ENCODE data around the gene PRKAB2. TPM values are rescaled to one million over a fixed set of nuclear protein-coding genes. Genes with fewer than 3 reads are reported as not detected.

PRKAB2 gene
- total and polyA plus RNA-seq, 2 of the 4 experiments (the other 2 are of a cell fraction), result 8.4 to 11.0 TPM

GRCh38 chr1:147169840-147170674 is 2.2 kb downstream of the PRKAB2 start:
- no peak for ATAC-seq (ENCODE audit: low read depth)
- POLR2A ChIA-PET (ENCODE audit: unreplicated experiment), result interaction anchor here (0.5 kb wide), 1 partner anchor 334 kb away, joined by 3 read pairs; no protein-coding TSS in a partner anchor
- peak overlapping the region; percentile 31; the same call in 1 of the 2 replicates for H3K4ac ChIP-seq (ENCODE audit: low read depth, low read length)
- H2AK9ac ChIP-seq (replicated peaks; ENCODE audit: low read depth, low read length, poor library complexity), result no peak overlapping the region
- TF ChIP-seq BHLHE40 (IDR thresholded peaks at IDR 0.05; ENCODE audit: low read depth, low read length), result no peak
- TF ChIP-seq FOS (IDR thresholded peaks at IDR 0.05; ENCODE audit: low read depth, low read length), result no peak
- TF ChIP-seq MAZ (IDR thresholded peaks at IDR 0.05; ENCODE audit: borderline replicate concordance, low read depth, low read length), result no peak
- TF ChIP-seq POLR2A (IDR thresholded peaks at IDR 0.05; ENCODE audit: low read depth, low read length), result no peak
- TF ChIP-seq RAD21 (IDR thresholded peaks at IDR 0.05; ENCODE audit: low read length), result no peak
- TF ChIP-seq CTCF (conservative IDR thresholded peaks at IDR 0.05; ENCODE audit: low read depth, low read length), result no peak
- no peak for TF ChIP-seq RFX5 (IDR thresholded peaks at IDR 0.05; ENCODE audit: low read depth, low read length)
- TF ChIP-seq, protein P1, sequence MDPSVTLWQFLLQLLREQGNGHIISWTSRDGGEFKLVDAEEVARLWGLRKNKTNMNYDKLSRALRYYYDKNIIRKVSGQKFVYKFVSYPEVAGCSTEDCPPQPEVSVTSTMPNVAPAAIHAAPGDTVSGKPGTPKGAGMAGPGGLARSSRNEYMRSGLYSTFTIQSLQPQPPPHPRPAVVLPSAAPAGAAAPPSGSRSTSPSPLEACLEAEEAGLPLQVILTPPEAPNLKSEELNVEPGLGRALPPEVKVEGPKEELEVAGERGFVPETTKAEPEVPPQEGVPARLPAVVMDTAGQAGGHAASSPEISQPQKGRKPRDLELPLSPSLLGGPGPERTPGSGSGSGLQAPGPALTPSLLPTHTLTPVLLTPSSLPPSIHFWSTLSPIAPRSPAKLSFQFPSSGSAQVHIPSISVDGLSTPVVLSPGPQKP (IDR thresholded peaks at IDR 0.05; ENCODE audit: borderline replicate concordance, low read depth, low read length), result no peak
- TF ChIP-seq SMC3 (IDR thresholded peaks at IDR 0.05; ENCODE audit: low read depth, low read length), result no peak
- no peak for TF ChIP-seq CEBPB (IDR thresholded peaks at IDR 0.05; ENCODE audit: low read depth, low read length)
- no peak for TF ChIP-seq MXI1 (IDR thresholded peaks at IDR 0.05; ENCODE audit: borderline replicate concordance, low read depth, low read length)
- intact Hi-C loops (cut with micrococcal nuclease), result loop anchor here (5.0 kb wide), 2 partner anchors 57 to 222 kb away; partner anchors contain the start of gene FMO5
- H3K9me3 ChIP-seq (ENCODE audit: control insufficient read depth, insufficient read depth, low read length), result no peaks in the 10 kb centered on the region
- H3K4me3 ChIP-seq (ENCODE audit: insufficient read depth, low read depth, low read length), result peak overlapping the region; percentile 76; the same call in 1 of the 2 replicates
- peak overlapping the region in 1 of 2 experiments; percentile 4; a peak in 1 of 4 replicates for H4K8ac ChIP-seq (ENCODE audit: low read depth in 2 of 2, low read length in 2 of 2)
- H3K27ac ChIP-seq (ENCODE audit: insufficient read depth, low read length), result peak overlapping the region; percentile 29; the same call in 1 of the 2 replicates
- peak overlapping the region; percentile 37 for H2BK120ac ChIP-seq (ENCODE audit: low read depth, low read length)
- H2AFZ ChIP-seq (replicated peaks; ENCODE audit: low read length, poor library complexity), result no peak overlapping the region
- no CpG with 5 or more reads among the region's 6 CpGs for WGBS, 2 experiments (ENCODE audit: extremely low coverage in 2 of 2, insufficient read length in 1 of 2)
- H3K4me1 ChIP-seq (ENCODE audit: control insufficient read depth, insufficient read depth, low read length), result peaks cover 10% of the 10 kb centered on the region
- peaks cover 8% of the 10 kb centered on the region for H3K36me3 ChIP-seq (ENCODE audit: control insufficient read depth, insufficient read depth, low read length)
- no peak overlapping the region for H4K5ac ChIP-seq (ENCODE audit: low read depth, low read length)
- no peak overlapping the region for H4K91ac ChIP-seq (ENCODE audit: insufficient read depth, low read depth, low read length)
- peaks cover 29 to 45% of the 10 kb centered on the region in 2 experiments for H3K79me1 ChIP-seq (ENCODE audit: low read depth in 1 of 2, low read length in 2 of 2)
- H2AK5ac ChIP-seq (ENCODE audit: low read depth, low read length), result 0 out of 2 replicates have a peak overlapping the region, but pooled peaks have one; percentile 7
- TSS peak; percentile 19 for BruUV-seq (replicated peaks)
- H3K23ac ChIP-seq (ENCODE audit: low read depth, low read length), result peak overlapping the region; percentile 54; the same call in 1 of the 2 replicates
- peaks cover 4% of the 10 kb centered on the region for H4K20me1 ChIP-seq (ENCODE audit: insufficient read depth, low read length)
- H2BK20ac ChIP-seq (ENCODE audit: low read depth, low read length), result peak overlapping the region; percentile 62; the same call in 1 of the 2 replicates
- in situ Hi-C loops (cut with MboI; ENCODE audit: low sequenced_read_pairs), result loop anchor here (5.0 kb wide), 1 partner anchor 77 kb away; no protein-coding TSS in a partner anchor
- peak overlapping the region; percentile 90 for H3K4me2 ChIP-seq (ENCODE audit: low read depth, low read length)
- no peaks in the 10 kb centered on the region for H3K27me3 ChIP-seq (ENCODE audit: control insufficient read depth, insufficient read depth, low read length)
- H2BK5ac ChIP-seq (ENCODE audit: low read depth, low read length, poor library complexity, severe bottlenecking), result peak overlapping the region; percentile 79
- DNase-seq, result no peak
- H3K14ac ChIP-seq (replicated peaks; ENCODE audit: low read depth, low read length), result 0 out of 2 replicates have a peak overlapping the region, but pooled peaks have one; percentile 40
- no peak overlapping the region for H2BK15ac ChIP-seq (ENCODE audit: low read depth, low read length)
- CTCF ChIA-PET, result interaction anchor here (0.9 to 1.1 kb wide), 2 partner anchors 73 to 219 kb away, joined by 3 read pairs; no protein-coding TSS in a partner anchor
- no peak overlapping the region; the same call in 1 of the 2 replicates for H3K18ac ChIP-seq (ENCODE audit: low read depth, low read length)
- peaks cover 8% of the 10 kb centered on the region for H3K9me1 ChIP-seq (ENCODE audit: insufficient read depth, low read length)
- H3K9ac ChIP-seq (ENCODE audit: low read depth, low read length), result no peak overlapping the region; the same call in 1 of the 2 replicates
- dilution Hi-C loops (cut with HindIII; ENCODE audit: low sequenced_read_pairs, unreplicated experiment), result no loop called here
- no peak overlapping the region for H3K56ac ChIP-seq (ENCODE audit: extremely low read depth, insufficient read depth, low read length)

Measured in IMR-90 (cell line).